Measurements from ENCODE around the gene SIRT5. TPM values are rescaled to one million over a fixed set of nuclear protein-coding genes. Genes with fewer than 3 reads are reported as not detected.

SIRT5 gene
- total RNA-seq, 6 experiments from 2014 or later: 9.3 to 28.3 (median 15.5) TPM

GRCh38 chr6:13614126-13614925, 39.9 kb downstream of the SIRT5 start:
- DNase-seq (peak; percentile 69 to 76 (median 71)), ATAC-seq (peak; percentile 59 to 73 (median 64))
- H3K4me3 ChIP-seq: peak overlapping the region; percentile 84 to 93 (median 92)
- H3K4me1 ChIP-seq: peaks cover 0 to 9% (median 2%) of the 10 kb centered on the region in 4 donors
- TF ChIP-seq, protein P1, sequence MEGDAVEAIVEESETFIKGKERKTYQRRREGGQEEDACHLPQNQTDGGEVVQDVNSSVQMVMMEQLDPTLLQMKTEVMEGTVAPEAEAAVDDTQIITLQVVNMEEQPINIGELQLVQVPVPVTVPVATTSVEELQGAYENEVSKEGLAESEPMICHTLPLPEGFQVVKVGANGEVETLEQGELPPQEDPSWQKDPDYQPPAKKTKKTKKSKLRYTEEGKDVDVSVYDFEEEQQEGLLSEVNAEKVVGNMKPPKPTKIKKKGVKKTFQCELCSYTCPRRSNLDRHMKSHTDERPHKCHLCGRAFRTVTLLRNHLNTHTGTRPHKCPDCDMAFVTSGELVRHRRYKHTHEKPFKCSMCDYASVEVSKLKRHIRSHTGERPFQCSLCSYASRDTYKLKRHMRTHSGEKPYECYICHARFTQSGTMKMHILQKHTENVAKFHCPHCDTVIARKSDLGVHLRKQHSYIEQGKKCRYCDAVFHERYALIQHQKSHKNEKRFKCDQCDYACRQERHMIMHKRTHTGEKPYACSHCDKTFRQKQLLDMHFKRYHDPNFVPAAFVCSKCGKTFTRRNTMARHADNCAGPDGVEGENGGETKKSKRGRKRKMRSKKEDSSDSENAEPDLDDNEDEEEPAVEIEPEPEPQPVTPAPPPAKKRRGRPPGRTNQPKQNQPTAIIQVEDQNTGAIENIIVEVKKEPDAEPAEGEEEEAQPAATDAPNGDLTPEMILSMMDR (IDR thresholded peaks at IDR 0.05): no peak
- no peak for TF ChIP-seq POLR2A (IDR thresholded peaks at IDR 0.05)
- intact Hi-C loops (cut with DNase I): no loop called here
- peaks cover 0 to 19% (median 10%) of the 10 kb centered on the region in 4 donors for H3K36me3 ChIP-seq
- WGBS (ENCODE audit: insufficient coverage, low coverage, low lambda C conversion rate, missing lambda C conversion rate): 18% methylated on average over 10 of the region's 38 CpGs
- peak overlapping the region; percentile 68 to 78 (median 77) for H3K27ac ChIP-seq
- H3K27me3 ChIP-seq: no peaks in the 10 kb centered on the region
- H3K9me3 ChIP-seq: no peaks in the 10 kb centered on the region

DNA sequence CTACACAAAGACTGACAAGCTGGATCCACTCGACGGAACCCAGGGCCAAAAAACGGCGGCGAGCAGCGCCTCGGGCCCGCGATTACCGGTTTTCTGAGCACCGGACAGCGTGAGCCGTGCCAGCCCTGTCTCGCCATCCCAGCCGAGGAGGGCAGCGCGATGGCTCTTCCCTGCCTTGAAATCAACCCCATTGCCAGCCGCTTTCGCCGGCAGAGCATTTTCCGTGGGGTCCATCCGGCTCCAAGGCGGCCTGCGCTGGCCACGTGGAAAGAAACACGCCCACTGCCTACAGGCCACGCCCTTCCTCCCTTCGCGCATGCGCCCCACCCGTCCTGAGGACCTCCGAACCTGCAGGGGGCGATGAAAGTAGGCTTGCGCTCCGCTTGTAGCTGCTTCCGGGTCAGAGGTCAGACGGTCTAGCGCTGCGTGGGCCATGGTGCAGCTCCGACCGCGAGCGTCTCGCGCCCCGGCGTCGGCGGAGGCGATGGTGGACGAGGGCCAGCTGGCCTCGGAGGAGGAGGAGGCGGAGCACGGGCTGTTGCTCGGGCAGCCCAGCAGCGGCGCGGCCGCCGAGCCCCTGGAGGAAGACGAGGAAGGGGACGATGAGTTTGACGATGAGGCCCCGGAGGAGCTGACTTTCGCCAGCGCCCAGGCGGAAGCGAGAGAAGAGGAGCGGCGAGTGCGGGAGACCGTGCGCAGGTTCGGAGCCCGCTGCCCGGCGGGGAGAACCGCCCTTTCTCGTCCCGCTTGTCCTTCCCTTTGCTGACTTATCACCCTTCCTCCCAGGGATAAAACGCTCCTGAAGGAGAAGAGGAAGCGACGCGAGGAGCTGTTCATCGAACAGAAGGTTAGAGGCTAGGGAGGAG, 40.8 kb downstream of the SIRT5 start, which contains the start of gene NOL7:
NOL7 (plus strand) TSS at position 410 of the 866 bp plus-strand sequence; CDS start at position 434, 24 bp downstream.
- Histone ChIP-seq H3K4me3 (peak within 1 kb of the TSS; percentile 84 to 93 (median 92)), H3K9me3 (no peaks in the 10 kb centered on the region), H3K36me3 (peaks cover 0 to 26% (median 12%) of the 10 kb centered on the region in 4 donors), H3K27me3 (no peaks in the 10 kb centered on the region), H3K27ac (peak within 1 kb of the TSS; percentile 68 to 78 (median 77)), H3K4me1 (peaks cover 0 to 9% (median 2%) of the 10 kb centered on the region in 4 donors)
- TF ChIP-seq, protein P1 (IDR thresholded peaks at IDR 0.05): peak; percentile 92 to 99 (median 96)
- peak; percentile 85 for TF ChIP-seq POLR2A (IDR thresholded peaks at IDR 0.05)
- intact Hi-C loops (cut with DNase I): no loop called here
- 0% methylated on average over 30 of the region's 85 CpGs for WGBS (ENCODE audit: insufficient coverage, low coverage, low lambda C conversion rate, missing lambda C conversion rate)
- ATAC-seq (peak; percentile 94 to 98 (median 96)), DNase-seq (peak; percentile 97 to 99 (median 98))

DNA sequence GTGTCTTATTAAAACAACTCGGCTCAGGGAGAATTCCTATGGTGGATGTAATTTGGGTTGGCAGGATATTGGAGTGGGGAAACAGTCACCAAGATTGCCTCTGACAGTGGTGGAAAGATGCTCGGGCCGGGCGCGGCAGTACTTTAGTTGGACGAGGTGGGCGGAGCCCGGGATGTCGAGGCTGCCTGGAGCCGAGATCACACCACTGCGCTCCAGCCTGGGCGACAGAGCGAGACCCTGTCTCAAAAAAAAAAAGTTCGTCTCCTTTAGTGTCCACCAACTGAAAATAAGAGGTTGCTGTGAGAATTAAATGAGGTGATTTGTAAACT, 41.4 kb downstream of the SIRT5 start:
- intact Hi-C loops (cut with DNase I): no loop called here
- no peaks in the 10 kb centered on the region for H3K27me3 ChIP-seq
- WGBS (ENCODE audit: insufficient coverage, low coverage, low lambda C conversion rate, missing lambda C conversion rate): 1% methylated on average over 11 of the region's 14 CpGs
- TF ChIP-seq, protein P1 (IDR thresholded peaks at IDR 0.05): no peak
- no peak for TF ChIP-seq POLR2A (IDR thresholded peaks at IDR 0.05)
- DNase-seq (peak; percentile 65 to 73 (median 68)), ATAC-seq (peak; percentile 38 to 54 (median 47))
- no peaks in the 10 kb centered on the region for H3K9me3 ChIP-seq
- H3K4me3 ChIP-seq: peak overlapping the region; percentile 84 to 93 (median 92)
- H3K36me3 ChIP-seq: peaks cover 0 to 32% (median 14%) of the 10 kb centered on the region in 4 donors
- peak overlapping the region; percentile 68 to 78 (median 77) for H3K27ac ChIP-seq
- peaks cover 0 to 9% (median 2%) of the 10 kb centered on the region in 4 donors for H3K4me1 ChIP-seq

DNA sequence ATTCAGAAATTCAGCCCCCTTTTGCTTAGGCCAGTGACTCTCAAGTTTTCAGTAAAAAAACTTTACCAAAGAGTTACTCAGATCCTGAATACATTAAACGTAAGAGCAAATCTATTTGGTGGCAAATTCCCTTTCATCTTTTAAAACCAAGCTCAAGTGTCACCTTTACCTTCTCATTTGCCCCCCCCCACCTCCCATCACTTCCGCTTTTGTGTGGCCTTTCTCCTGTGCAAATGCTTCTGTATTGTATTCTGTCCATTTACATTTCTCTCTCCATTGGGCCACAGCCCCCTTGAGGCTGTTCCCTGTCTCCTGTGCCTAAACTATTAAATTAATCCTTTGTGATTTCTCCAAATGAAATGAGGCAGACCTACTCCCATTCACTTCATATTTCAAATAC, 42.7 kb downstream of the SIRT5 start:
- Histone ChIP-seq H3K9me3 (no peaks in the 10 kb centered on the region), H3K36me3 (peaks cover 0 to 45% (median 22%) of the 10 kb centered on the region in 4 donors), H3K27me3 (no peaks in the 10 kb centered on the region), H3K4me1 (peaks cover 0 to 9% (median 2%) of the 10 kb centered on the region in 4 donors), H3K27ac (no peak overlapping the region), H3K4me3 (no peak overlapping the region)
- TF ChIP-seq, protein P1 (IDR thresholded peaks at IDR 0.05): no peak
- TF ChIP-seq POLR2A (IDR thresholded peaks at IDR 0.05): no peak
- 87% methylated on average over 2 of the region's 2 CpGs for WGBS (ENCODE audit: insufficient coverage, low coverage, low lambda C conversion rate, missing lambda C conversion rate)
- no peak for ATAC-seq
- intact Hi-C loops (cut with DNase I): no loop called here
- DNase-seq: no peak
